ENCODE measurements around the gene KIF13A. TPM values are rescaled to one million over a fixed set of nuclear protein-coding genes. Genes with fewer than 3 reads are reported as not detected.
A peak's percentile ranks its signal among the peaks of the same experiment; 100 is the strongest.

The KIF13A gene
- total RNA-seq (2022) = 14.1 and 14.4 TPM in 2 replicates
- Bru-seq, nascent RNA = percentile 56 among the genes with signal in this experiment
- percentile 49 among the genes with signal in this experiment for BruChase-seq, experiment 1, labeled RNA remaining after a 6-hour chase
- BruChase-seq, experiment 2, labeled RNA remaining after a 2-hour chase = percentile 48 among the genes with signal in this experiment
- long read RNA-seq, partial matches to known transcripts = 0 of 8 reads
- long read RNA-seq, other reads (novel, unspliced or antisense) = 7 of 8 reads

GRCh38 chr6:17987447-17987696 is at the start of gene KIF13A:
Gene KIF13A, minus strand, starts transcription at chr6:17987635. Its CDS starts 172 bp downstream, at chr6:17987463.
- DNase-seq = no peak
- intact Hi-C loops (cut with micrococcal nuclease; ENCODE audit: unreplicated experiment) = loop anchor here (10.0 kb wide), 2 partner anchors 123 to 137 kb away; partner anchors contain the start of gene NHLRC1
- TF ChIP-seq CTCF (IDR thresholded peaks at IDR 0.05; ENCODE audit: unreplicated experiment) = no peak
- Mint-ChIP-seq H3K4me3 (ENCODE audit: low read depth, unreplicated experiment) (peak within 1 kb of the TSS; percentile 80), H3K36me3 (ENCODE audit: insufficient read depth, unreplicated experiment) (peaks cover 19% of the 10 kb centered on the region), H3K4me1 (ENCODE audit: low read depth, unreplicated experiment) (peaks cover 15% of the 10 kb centered on the region), H3K27ac (ENCODE audit: unreplicated experiment) (peak within 1 kb of the TSS; percentile 47), H3K9me3 (ENCODE audit: low read depth, unreplicated experiment) (no peaks in the 10 kb centered on the region), H3K27me3 (ENCODE audit: unreplicated experiment) (no peaks in the 10 kb centered on the region)
- CTCF ChIA-PET = interaction anchor here (0.6 kb wide), 1 partner anchor 56 kb away, joined by 3 read pairs; no protein-coding TSS in a partner anchor
- BruUV-seq (replicated peaks) = no TSS peak

- H3K9me3 Mint-ChIP-seq (ENCODE audit: low read depth, unreplicated experiment) = no peaks in the 10 kb centered on the region
- DNase-seq = no peak
- no peak overlapping the region for H3K4me3 Mint-ChIP-seq (ENCODE audit: low read depth, unreplicated experiment)
- H3K4me1 Mint-ChIP-seq (ENCODE audit: low read depth, unreplicated experiment) = no peaks in the 10 kb centered on the region
- TF ChIP-seq CTCF (IDR thresholded peaks at IDR 0.05; ENCODE audit: unreplicated experiment) = no peak
- intact Hi-C loops (cut with micrococcal nuclease; ENCODE audit: unreplicated experiment) = no loop called here
- no peaks in the 10 kb centered on the region for H3K36me3 Mint-ChIP-seq (ENCODE audit: insufficient read depth, unreplicated experiment)
- no peak overlapping the region for H3K27ac Mint-ChIP-seq (ENCODE audit: unreplicated experiment)
- CTCF ChIA-PET = no interaction called here
- H3K27me3 Mint-ChIP-seq (ENCODE audit: unreplicated experiment) = no peaks in the 10 kb centered on the region
- BruUV-seq (replicated peaks) = no TSS peak
Observed at GRCh38 chr6:18036781-18037180, 49.3 kb upstream of the KIF13A start.

- no peak for DNase-seq
- no TSS peak for BruUV-seq (replicated peaks)
- Mint-ChIP-seq H3K27ac (ENCODE audit: unreplicated experiment) (no peak overlapping the region), H3K9me3 (ENCODE audit: low read depth, unreplicated experiment) (no peaks in the 10 kb centered on the region), H3K4me3 (ENCODE audit: low read depth, unreplicated experiment) (no peak overlapping the region), H3K36me3 (ENCODE audit: insufficient read depth, unreplicated experiment) (no peaks in the 10 kb centered on the region), H3K4me1 (ENCODE audit: low read depth, unreplicated experiment) (no peaks in the 10 kb centered on the region), H3K27me3 (ENCODE audit: unreplicated experiment) (no peaks in the 10 kb centered on the region)
- CTCF ChIA-PET = no interaction called here
- no peak for TF ChIP-seq CTCF (IDR thresholded peaks at IDR 0.05; ENCODE audit: unreplicated experiment)
- intact Hi-C loops (cut with micrococcal nuclease; ENCODE audit: unreplicated experiment) = no loop called here
Observed at GRCh38 chr6:18035330-18035854, 48.0 kb upstream of the KIF13A start.

DNA sequence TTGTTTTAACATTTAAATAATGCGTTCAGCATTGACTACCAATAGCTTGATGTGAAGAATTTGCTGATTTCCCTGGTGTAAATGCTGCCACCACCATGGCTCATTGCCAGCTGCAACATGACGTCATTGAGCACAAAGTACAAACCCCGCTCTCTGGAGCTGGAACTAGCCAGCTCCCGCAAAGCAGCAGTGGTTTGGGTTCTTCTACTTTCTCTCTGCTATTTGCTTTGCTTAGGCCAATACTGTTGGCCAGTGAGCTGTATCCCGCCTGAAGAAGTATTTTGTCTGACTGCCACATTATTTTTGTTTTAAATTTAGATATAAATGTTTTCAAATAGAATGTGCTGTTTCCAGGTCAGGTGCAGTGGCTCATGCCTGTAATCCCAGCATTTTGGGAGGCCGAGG is 47.4 kb upstream of the KIF13A start:
- Mint-ChIP-seq H3K9me3 (ENCODE audit: low read depth, unreplicated experiment) (no peaks in the 10 kb centered on the region), H3K4me3 (ENCODE audit: low read depth, unreplicated experiment) (no peak overlapping the region), H3K4me1 (ENCODE audit: low read depth, unreplicated experiment) (no peaks in the 10 kb centered on the region), H3K27ac (ENCODE audit: unreplicated experiment) (no peak overlapping the region), H3K27me3 (ENCODE audit: unreplicated experiment) (no peaks in the 10 kb centered on the region), H3K36me3 (ENCODE audit: insufficient read depth, unreplicated experiment) (no peaks in the 10 kb centered on the region)
- BruUV-seq (replicated peaks) = no TSS peak
- intact Hi-C loops (cut with micrococcal nuclease; ENCODE audit: unreplicated experiment) = no loop called here
- DNase-seq = peak; percentile 10
- CTCF ChIA-PET = no interaction called here
- no peak for TF ChIP-seq CTCF (IDR thresholded peaks at IDR 0.05; ENCODE audit: unreplicated experiment)

Measured in Calu3 (cell line).